Pancreas (tissue), 10 donors: ENCODE data around the gene HMGCS2. TPM values are rescaled to one million over a fixed set of nuclear protein-coding genes. Genes with fewer than 3 reads are reported as not detected.

Experiments used
- ATAC-seq, 4 donors: fragments of 200-7000 bp; cut with Tn5 transposase; one replicate each; pipeline versions ENCODE4 v1.8.0 to v1.9.1; 2020; ENCODE audit warnings: mild to moderate bottlenecking in 4 of 4, moderate library complexity in 4 of 4
- DNase-seq, 6 donors: peaks; one replicate each; pipeline ENCODE4 v3.0.0-alpha.2; 2020
- FAIRE-seq: peaks from 2 replicates; lab custom pipeline; 2012; peaks lifted over from hg19 to GRCh38; lab: Jason Lieb, UNC
- H3K27ac ChIP-seq, 4 donors: fragments of 200-600 bp; sonication (generic); 1 replicate in 3 of 4; 2 replicates in 1 of 4; pipeline versions ENCODE4 v1.5.0 to v1.8.0; 2020
- H3K27me3 ChIP-seq, 4 donors: fragments of 200-600 bp; one replicate each; pipeline ENCODE4 v1.8.0; 2021
- H3K36me3 ChIP-seq, 3 donors: fragments of 200-600 bp; sonication (generic) in 1 of 3; one replicate each; pipeline versions ENCODE4 v1.5.0 to v1.8.0; 2020 to 2021
- H3K4me1 ChIP-seq, 3 donors: fragments of 200-600 bp; one replicate each; pipeline ENCODE4 v1.8.0; 2021
- H3K4me3 ChIP-seq, 4 donors: fragments of 200-600 bp; sonication (generic) in 2 of 4; one replicate each; pipeline versions ENCODE4 v1.5.0 to v1.8.0; 2020 to 2021
- H3K9me3 ChIP-seq, 4 donors: fragments of 200-600 bp; one replicate each; pipeline ENCODE4 v1.8.0; 2021
- WGBS, 2 donors: extraction: QIAGEN DNeasy Blood & Tissue Kit; methylation state at CpG; one replicate each; pipeline ENCODE4 v1.1.7; 2013; 5-methylcytosine and 5-hydroxymethylcytosine counted together
- intact Hi-C, 3 donors: fragments of 100-400 bp; cut with DNase I; formaldehyde crosslinking; loops; one replicate each; pipeline versions ENCODE4 v1.11.1 to v1.14.2; 2022
- polyA plus RNA-seq, 2 donors: library from polyadenylated mRNA; stranded (reverse); fragments of 200-250 nt; gene quantifications; one replicate each; pipeline ENCODE4 v1.2.3, GENCODE V29; 2013
- total RNA-seq, 6 donors: library from RNA; stranded (reverse); fragmentation: NEBNext Ultra II Directional in 4 of 6; extraction: Animal tissue kit (Norgen Biotek cat#: 25700) in 4 of 6; gene quantifications; one replicate each; pipeline versions ENCODE4 v1.2.1 to v1.2.4, GENCODE V29; 2021 to 2023
- TF ChIP-seq, protein P1 (sequence below), 4 donors: fragments of 200-600 bp; sonication (generic) in 3 of 4; IDR thresholded peaks; one replicate each; pipeline versions ENCODE4 v1.5.0 to v1.8.0; 2021; ENCODE audit warnings: antibody characterized with exemption in 4 of 4
- donor health status: healthy with polysubstance abuse.
- donor health status: DM: no; HTN: no; CAD: no; lungs with moderate emphysema.
- donor health status: DM: no; HTN: no; CAD: no.
- donor health status: control.
- donor health status: control.
- donor health status: Bipolar disorder and iron deficiency.
- donor health status: DM: yes; HTN: yes; CAD: no.
- donor health status: DM: no; HTN: no; CAD: no.
- donor health status: DM: no; HTN: no; CAD: no.
- donor health status: DM: yes; HTN: yes; CAD: no.

The HMGCS2 gene
- total and polyA plus RNA-seq, 8 donors: 0.23 to 32.2 (median 0.66) TPM; not detected in 2

DNA sequence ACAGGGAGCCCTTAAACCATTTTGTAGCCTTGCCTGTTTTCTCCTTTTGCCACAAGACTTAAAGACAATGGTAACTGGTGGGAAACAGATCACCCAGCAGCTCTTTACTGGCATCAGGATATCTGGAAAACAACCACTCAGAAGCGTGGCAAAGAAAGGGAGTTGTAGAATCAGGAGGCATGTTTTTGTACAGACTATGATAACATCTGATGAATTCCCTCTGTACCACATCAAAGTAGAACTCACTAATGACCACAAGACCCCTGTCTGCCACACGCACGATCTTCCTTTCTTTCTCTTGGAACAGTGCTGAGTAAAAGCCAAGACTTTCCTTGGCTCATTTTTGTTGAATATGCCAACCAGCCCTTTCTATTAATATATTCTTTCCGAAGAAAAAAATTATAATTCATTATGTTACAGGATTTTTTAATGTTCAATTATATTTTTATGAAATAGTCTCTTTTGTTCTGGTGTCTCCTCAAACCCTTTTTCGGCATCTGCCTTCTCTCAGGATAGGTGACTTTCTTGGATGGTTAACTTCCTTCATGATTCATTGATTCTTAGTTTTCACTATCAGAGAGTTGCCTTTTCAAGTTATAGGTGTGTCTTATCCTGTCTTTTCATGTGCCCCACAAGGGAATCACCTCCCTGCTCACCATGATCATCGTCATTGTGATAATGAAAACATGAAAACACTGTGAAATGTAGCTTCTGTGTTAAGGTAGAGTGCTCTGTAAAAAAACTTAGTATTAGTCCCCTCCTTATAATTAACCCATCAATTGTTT, 64.8 kb downstream of the HMGCS2 start:
- intact Hi-C loops: no loop called here
- H3K4me3 ChIP-seq: no peak overlapping the region
- WGBS, 2 donors: 83 to 85% methylated on average over 6 of the region's 6 CpGs
- no peaks in the 10 kb centered on the region for H3K4me1 ChIP-seq
- no peak for ATAC-seq
- DNase-seq: no peak
- H3K36me3 ChIP-seq: no peaks in the 10 kb centered on the region
- TF ChIP-seq, protein P1, sequence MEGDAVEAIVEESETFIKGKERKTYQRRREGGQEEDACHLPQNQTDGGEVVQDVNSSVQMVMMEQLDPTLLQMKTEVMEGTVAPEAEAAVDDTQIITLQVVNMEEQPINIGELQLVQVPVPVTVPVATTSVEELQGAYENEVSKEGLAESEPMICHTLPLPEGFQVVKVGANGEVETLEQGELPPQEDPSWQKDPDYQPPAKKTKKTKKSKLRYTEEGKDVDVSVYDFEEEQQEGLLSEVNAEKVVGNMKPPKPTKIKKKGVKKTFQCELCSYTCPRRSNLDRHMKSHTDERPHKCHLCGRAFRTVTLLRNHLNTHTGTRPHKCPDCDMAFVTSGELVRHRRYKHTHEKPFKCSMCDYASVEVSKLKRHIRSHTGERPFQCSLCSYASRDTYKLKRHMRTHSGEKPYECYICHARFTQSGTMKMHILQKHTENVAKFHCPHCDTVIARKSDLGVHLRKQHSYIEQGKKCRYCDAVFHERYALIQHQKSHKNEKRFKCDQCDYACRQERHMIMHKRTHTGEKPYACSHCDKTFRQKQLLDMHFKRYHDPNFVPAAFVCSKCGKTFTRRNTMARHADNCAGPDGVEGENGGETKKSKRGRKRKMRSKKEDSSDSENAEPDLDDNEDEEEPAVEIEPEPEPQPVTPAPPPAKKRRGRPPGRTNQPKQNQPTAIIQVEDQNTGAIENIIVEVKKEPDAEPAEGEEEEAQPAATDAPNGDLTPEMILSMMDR (IDR thresholded peaks at IDR 0.05): no peak
- no peak for FAIRE-seq
- H3K27me3 ChIP-seq: no peaks in the 10 kb centered on the region
- H3K27ac ChIP-seq: no peak overlapping the region
- H3K9me3 ChIP-seq: no peaks in the 10 kb centered on the region

DNA sequence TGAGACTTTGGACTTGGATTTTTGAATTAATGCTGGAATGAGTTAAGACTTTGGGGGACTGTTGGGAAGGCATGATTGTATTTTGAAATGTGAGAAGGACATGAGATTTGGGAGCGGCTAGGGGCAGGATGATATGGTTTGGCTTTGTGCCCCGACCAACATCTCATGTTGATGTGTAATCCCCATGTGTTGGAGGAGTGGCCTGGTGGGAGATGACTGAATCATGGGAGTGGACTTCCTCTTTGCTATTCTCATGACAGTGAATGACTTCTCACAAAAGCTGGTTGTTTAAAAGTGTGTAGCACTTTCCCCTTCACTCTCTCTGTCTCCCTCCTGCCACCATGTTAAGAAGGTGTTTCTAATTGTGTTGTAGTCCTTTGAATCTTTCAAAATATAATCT, 66.3 kb downstream of the HMGCS2 start:
- WGBS, 2 donors: 87 to 88% methylated on average over 2 of the region's 2 CpGs
- DNase-seq: no peak
- TF ChIP-seq, protein P1 (IDR thresholded peaks at IDR 0.05): no peak
- H3K27ac ChIP-seq: no peak overlapping the region
- no peaks in the 10 kb centered on the region for H3K9me3 ChIP-seq
- no peaks in the 10 kb centered on the region for H3K36me3 ChIP-seq
- H3K4me3 ChIP-seq: no peak overlapping the region
- H3K27me3 ChIP-seq: no peaks in the 10 kb centered on the region
- intact Hi-C loops: no loop called here
- FAIRE-seq: no peak
- ATAC-seq: no peak
- H3K4me1 ChIP-seq: no peaks in the 10 kb centered on the region

DNA sequence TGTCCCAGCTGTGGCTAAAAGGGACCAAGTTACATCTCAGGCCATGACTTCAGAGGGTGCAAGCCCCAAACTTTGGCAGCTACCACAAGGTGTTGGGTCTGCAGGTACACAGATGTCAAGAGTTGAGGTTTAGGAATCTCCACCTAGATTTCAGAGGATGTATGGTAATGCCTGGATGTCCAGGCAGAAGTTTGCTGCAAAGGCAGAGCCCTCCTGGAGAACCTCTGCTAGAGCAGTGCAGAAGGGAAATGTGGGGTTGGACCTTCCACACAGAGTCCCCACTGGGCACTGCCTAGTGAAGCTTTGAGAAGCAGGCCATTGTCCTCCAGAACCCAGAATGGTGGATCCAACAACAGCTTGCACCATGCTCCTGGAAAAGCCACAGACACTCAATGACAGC, 67.0 kb downstream of the HMGCS2 start:
- no peak for ATAC-seq
- no peak for DNase-seq
- no peaks in the 10 kb centered on the region for H3K9me3 ChIP-seq
- no peaks in the 10 kb centered on the region for H3K4me1 ChIP-seq
- no peak overlapping the region for H3K4me3 ChIP-seq
- FAIRE-seq: no peak
- H3K36me3 ChIP-seq: no peaks in the 10 kb centered on the region
- H3K27me3 ChIP-seq: no peaks in the 10 kb centered on the region
- intact Hi-C loops: no loop called here
- no peak overlapping the region for H3K27ac ChIP-seq
- TF ChIP-seq, protein P1 (IDR thresholded peaks at IDR 0.05): no peak

DNA sequence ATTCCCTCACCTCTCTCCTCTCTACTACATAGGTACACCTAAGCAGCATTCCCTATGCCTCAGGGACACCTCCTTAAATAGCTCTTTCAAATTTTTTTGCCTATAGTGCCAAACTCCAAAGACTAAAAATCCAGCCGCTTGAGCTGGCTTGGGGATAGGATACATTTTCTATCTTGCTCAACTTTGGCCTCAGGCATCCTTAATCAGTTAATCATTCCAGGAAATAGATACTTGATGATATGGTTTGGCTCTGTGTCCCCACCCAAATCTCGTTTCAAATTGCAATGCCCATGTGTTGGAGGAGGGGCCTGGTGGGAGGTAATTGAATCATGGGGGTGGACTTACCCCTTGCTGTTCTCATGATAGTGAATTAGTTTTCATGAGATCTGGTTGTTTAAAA, 68.4 kb downstream of the HMGCS2 start:
- Histone ChIP-seq H3K9me3 (no peaks in the 10 kb centered on the region), H3K4me3 (no peak overlapping the region), H3K27ac (no peak overlapping the region), H3K4me1 (no peaks in the 10 kb centered on the region), H3K36me3 (no peaks in the 10 kb centered on the region), H3K27me3 (no peaks in the 10 kb centered on the region)
- no peak for FAIRE-seq
- WGBS, 2 donors: 59 to 62% methylated on average over 2 of the region's 2 CpGs
- DNase-seq: no peak
- intact Hi-C loops: no loop called here
- TF ChIP-seq, protein P1 (IDR thresholded peaks at IDR 0.05): no peak
- no peak for ATAC-seq

Other genes with a start within 250 kb of the HMGCS2 start
- 1 to 10 TPM; 2.0 to 5.9 (median 3.3) TPM for gene ZNF697, start 120.6 kb downstream of the HMGCS2 start, total RNA-seq
- 1 to 10 TPM; 1.3 to 2.2 TPM for gene ZNF697, start 120.6 kb downstream of the HMGCS2 start, polyA plus RNA-seq
- 100 to 1,000 TPM in 1 of 6 donors, 10 to 100 TPM in 5; 62.0 to 357 (median 71.8) TPM for gene PHGDH, start 57.0 kb downstream of the HMGCS2 start, total RNA-seq
- 10 to 100 TPM; 28.2 to 46.2 TPM for gene PHGDH, start 57.0 kb downstream of the HMGCS2 start, polyA plus RNA-seq
- 10 to 100 TPM in 5 of 6 donors, 1 to 10 TPM in 1; 9.6 to 27.1 (median 22.6) TPM for gene REG4, start 42.6 kb upstream of the HMGCS2 start, total RNA-seq
- 10 to 100 TPM in 1 of 2 donors, 1 to 10 TPM in 1; 9.4 to 32.3 TPM for gene REG4, start 42.6 kb upstream of the HMGCS2 start, polyA plus RNA-seq
- gene ADAM30, start 127.6 kb upstream of the HMGCS2 start, total RNA-seq: not detected
- gene ADAM30, start 127.6 kb upstream of the HMGCS2 start, polyA plus RNA-seq: not detected